Right cardiac atrium (tissue), 5 donors: ENCODE data around the gene NKAIN2. TPM values are rescaled to one million over a fixed set of nuclear protein-coding genes. Genes with fewer than 3 reads are reported as not detected.
"Not testable (repeated sequence)": the region's sequence is repeated elsewhere in the genome, so short reads cannot be mapped to it uniquely, and the experiment has no call there.

Experiments
- ATAC-seq, 2 donors: fragments of 200-7000 bp; cut with Tn5 transposase; one replicate each; pipeline versions ENCODE4 v1.8.0 to v1.9.1; 2020; ENCODE audit warnings: moderate library complexity in 2 of 2, mild to moderate bottlenecking in 1 of 2
- DNase-seq, 3 donors: peaks; one replicate each; pipeline ENCODE4 v3.0.0-alpha.2; 2020
- H3K27ac ChIP-seq: one replicate; pipeline ENCODE4 v1.5.1; 2013; ENCODE audit warnings: mild to moderate bottlenecking, low read length, control low read depth, moderate library complexity
- H3K27me3 ChIP-seq: one replicate; pipeline ENCODE4 v1.6.1; 2013; ENCODE audit not compliant: control insufficient read depth, insufficient read depth
- H3K4me1 ChIP-seq: one replicate; pipeline ENCODE4 v1.6.1; 2013; ENCODE audit warnings: low read length; ENCODE audit not compliant: control insufficient read depth, insufficient read depth
- H3K4me3 ChIP-seq: one replicate; pipeline ENCODE4 v1.5.1; 2013; ENCODE audit warnings: low read length, control low read depth
- H3K9me3 ChIP-seq: one replicate; pipeline ENCODE4 v1.6.1; 2013; ENCODE audit warnings: low read length; ENCODE audit not compliant: control insufficient read depth
- WGBS: extraction: QIAGEN DNeasy Blood & Tissue Kit; methylation state at CpG from one replicate; pipeline ENCODE4 v1.1.7; 2013; 5-methylcytosine and 5-hydroxymethylcytosine counted together
- intact Hi-C, 4 donors: fragments of 100-400 bp; cut with DNase I; formaldehyde crosslinking; loops; one replicate each; pipeline versions ENCODE4 v1.11.0 to v1.14.0; 2022 to 2023
- polyA plus RNA-seq: library from polyadenylated mRNA; stranded (reverse); fragments of 200-250 nt; gene quantifications from one replicate; pipeline ENCODE4 v1.2.3, GENCODE V29; 2013
- total RNA-seq, 4 donors: library from RNA; stranded (reverse); fragmentation: NEBNext Ultra II Directional; extraction: Animal tissue kit (Norgen Biotek cat#: 25700); gene quantifications; one replicate each; pipeline ENCODE4 v1.2.1, GENCODE V29; 2021
- donor health status: healthy with polysubstance abuse.
- donor health status: DM: no; HTN: yes; CAD: no.
- donor health status: DM: no; HTN: no; CAD: no.
- donor health status: DM: no; HTN: yes; CAD: no; lungs with severe emphysema.
- donor health status: DM: yes; HTN: yes; CAD: no.

NKAIN2 gene
- total and polyA plus RNA-seq, 5 donors = 1.3 to 2.7 (median 1.5) TPM

- H3K4me1 ChIP-seq, H3K27me3 ChIP-seq, DNase-seq, H3K9me3 ChIP-seq, H3K4me3 ChIP-seq, intact Hi-C loops, ATAC-seq, H3K27ac ChIP-seq: not testable (repeated sequence)
- WGBS = 92% methylated on average over 1 of the region's 3 CpGs
Measured at GRCh38 chr6:123923379-123923778, 119.7 kb downstream of the NKAIN2 start.

- Histone ChIP-seq H3K9me3 (no peaks in the 10 kb centered on the region), H3K27me3 (no peaks in the 10 kb centered on the region), H3K4me3 (no peak overlapping the region), H3K4me1 (no peaks in the 10 kb centered on the region), H3K27ac (no peak overlapping the region)
- 37% methylated on average over 1 of the region's 1 CpG for WGBS
- intact Hi-C loops = no loop called here
- DNase-seq = no peak
- ATAC-seq = no peak
Measured at GRCh38 chr6:123925350-123925749, 121.7 kb downstream of the NKAIN2 start.

- no peak overlapping the region for H3K4me3 ChIP-seq
- H3K27me3 ChIP-seq = no peaks in the 10 kb centered on the region
- intact Hi-C loops = no loop called here
- H3K4me1 ChIP-seq = no peaks in the 10 kb centered on the region
- DNase-seq = no peak
- 84% methylated on average over 1 of the region's 1 CpG for WGBS
- no peak for ATAC-seq
- H3K27ac ChIP-seq = no peak overlapping the region
- no peaks in the 10 kb centered on the region for H3K9me3 ChIP-seq
Measured at GRCh38 chr6:123925842-123926399, 122.3 kb downstream of the NKAIN2 start.

- DNase-seq (no peak), ATAC-seq (no peak)
- Histone ChIP-seq H3K4me1 (no peaks in the 10 kb centered on the region), H3K4me3 (no peak overlapping the region), H3K27me3 (no peaks in the 10 kb centered on the region), H3K9me3 (no peaks in the 10 kb centered on the region), H3K27ac (no peak overlapping the region)
- WGBS = 30% methylated on average over 1 of the region's 1 CpG
- intact Hi-C loops = no loop called here
Measured at GRCh38 chr6:123928529-123928928, 124.9 kb downstream of the NKAIN2 start.

GRCh38 chr6:123931928-123932327, 128.3 kb downstream of the NKAIN2 start:
- WGBS = 64% methylated on average over 3 of the region's 3 CpGs
- Histone ChIP-seq H3K4me1 (no peaks in the 10 kb centered on the region), H3K27ac (no peak overlapping the region), H3K4me3 (no peak overlapping the region), H3K9me3 (no peaks in the 10 kb centered on the region), H3K27me3 (no peaks in the 10 kb centered on the region)
- DNase-seq = no peak
- intact Hi-C loops = no loop called here
- no peak for ATAC-seq

GRCh38 chr6:123940551-123940950, 136.9 kb downstream of the NKAIN2 start:
- no peak overlapping the region for H3K4me3 ChIP-seq
- intact Hi-C loops = no loop called here
- no peak overlapping the region for H3K27ac ChIP-seq
- H3K9me3 ChIP-seq = no peaks in the 10 kb centered on the region
- WGBS = 89% methylated on average over 3 of the region's 3 CpGs
- ATAC-seq = no peak
- DNase-seq = no peak
- no peaks in the 10 kb centered on the region for H3K27me3 ChIP-seq
- H3K4me1 ChIP-seq = no peaks in the 10 kb centered on the region

GRCh38 chr6:123941855-123942254, 138.2 kb downstream of the NKAIN2 start:
- Histone ChIP-seq H3K27me3 (no peaks in the 10 kb centered on the region), H3K4me1 (no peaks in the 10 kb centered on the region), H3K4me3 (no peak overlapping the region), H3K9me3 (no peaks in the 10 kb centered on the region), H3K27ac (no peak overlapping the region)
- WGBS = 48% methylated on average over 1 of the region's 1 CpG
- no peak for DNase-seq
- ATAC-seq = no peak
- intact Hi-C loops = no loop called here

GRCh38 chr6:123945386-123945785, 141.7 kb downstream of the NKAIN2 start:
- intact Hi-C loops = no loop called here
- H3K9me3 ChIP-seq = no peaks in the 10 kb centered on the region
- DNase-seq (no peak), ATAC-seq (no peak)
- no peak overlapping the region for H3K4me3 ChIP-seq
- no peak overlapping the region for H3K27ac ChIP-seq
- WGBS = 57% methylated on average over 1 of the region's 1 CpG
- no peaks in the 10 kb centered on the region for H3K4me1 ChIP-seq
- no peaks in the 10 kb centered on the region for H3K27me3 ChIP-seq

- DNase-seq (no peak), ATAC-seq (no peak)
- Histone ChIP-seq H3K4me3 (no peak overlapping the region), H3K27ac (no peak overlapping the region), H3K4me1 (no peaks in the 10 kb centered on the region), H3K9me3 (no peaks in the 10 kb centered on the region), H3K27me3 (no peaks in the 10 kb centered on the region)
- WGBS = 86% methylated on average over 4 of the region's 4 CpGs
- intact Hi-C loops = no loop called here
Measured at GRCh38 chr6:123953920-123954319, 150.3 kb downstream of the NKAIN2 start.

- H3K4me1 ChIP-seq = no peaks in the 10 kb centered on the region
- no peak overlapping the region for H3K4me3 ChIP-seq
- DNase-seq (no peak), ATAC-seq (no peak)
- no peaks in the 10 kb centered on the region for H3K27me3 ChIP-seq
- 89% methylated on average over 5 of the region's 5 CpGs for WGBS
- intact Hi-C loops = no loop called here
- H3K27ac ChIP-seq = no peak overlapping the region
- no peaks in the 10 kb centered on the region for H3K9me3 ChIP-seq
Measured at GRCh38 chr6:123956492-123957139, 153.0 kb downstream of the NKAIN2 start.

GRCh38 chr6:123962508-123962907, 158.8 kb downstream of the NKAIN2 start:
- 85% methylated on average over 11 of the region's 11 CpGs for WGBS

More at GRCh38 chr6:123962508-123962907, 158.8 kb downstream of the NKAIN2 start:
- H3K4me1 ChIP-seq = no peaks in the 10 kb centered on the region
- H3K4me3 ChIP-seq = no peak overlapping the region
- intact Hi-C loops = loop anchor here in 1 of 4 donors (10.0 kb wide), 1 partner anchor 158 kb away; the partner anchor contains the start of gene NKAIN2
- DNase-seq (no peak), ATAC-seq (no peak)
- H3K27me3 ChIP-seq = no peaks in the 10 kb centered on the region
- H3K27ac ChIP-seq = no peak overlapping the region
- no peaks in the 10 kb centered on the region for H3K9me3 ChIP-seq
